NCI-H69 (cell line): Measurements from ENCODE around the gene DUSP8.
"Not testable (repeated sequence)": the region's sequence is repeated elsewhere in the genome, so short reads cannot be mapped to it uniquely, and the experiment has no call there.

ENCODE experiments used
- DNase-seq: peaks from one replicate; lab custom pipeline; 2025; lab: John Stamatoyannopoulos, UW

The DUSP8 gene

DNA sequence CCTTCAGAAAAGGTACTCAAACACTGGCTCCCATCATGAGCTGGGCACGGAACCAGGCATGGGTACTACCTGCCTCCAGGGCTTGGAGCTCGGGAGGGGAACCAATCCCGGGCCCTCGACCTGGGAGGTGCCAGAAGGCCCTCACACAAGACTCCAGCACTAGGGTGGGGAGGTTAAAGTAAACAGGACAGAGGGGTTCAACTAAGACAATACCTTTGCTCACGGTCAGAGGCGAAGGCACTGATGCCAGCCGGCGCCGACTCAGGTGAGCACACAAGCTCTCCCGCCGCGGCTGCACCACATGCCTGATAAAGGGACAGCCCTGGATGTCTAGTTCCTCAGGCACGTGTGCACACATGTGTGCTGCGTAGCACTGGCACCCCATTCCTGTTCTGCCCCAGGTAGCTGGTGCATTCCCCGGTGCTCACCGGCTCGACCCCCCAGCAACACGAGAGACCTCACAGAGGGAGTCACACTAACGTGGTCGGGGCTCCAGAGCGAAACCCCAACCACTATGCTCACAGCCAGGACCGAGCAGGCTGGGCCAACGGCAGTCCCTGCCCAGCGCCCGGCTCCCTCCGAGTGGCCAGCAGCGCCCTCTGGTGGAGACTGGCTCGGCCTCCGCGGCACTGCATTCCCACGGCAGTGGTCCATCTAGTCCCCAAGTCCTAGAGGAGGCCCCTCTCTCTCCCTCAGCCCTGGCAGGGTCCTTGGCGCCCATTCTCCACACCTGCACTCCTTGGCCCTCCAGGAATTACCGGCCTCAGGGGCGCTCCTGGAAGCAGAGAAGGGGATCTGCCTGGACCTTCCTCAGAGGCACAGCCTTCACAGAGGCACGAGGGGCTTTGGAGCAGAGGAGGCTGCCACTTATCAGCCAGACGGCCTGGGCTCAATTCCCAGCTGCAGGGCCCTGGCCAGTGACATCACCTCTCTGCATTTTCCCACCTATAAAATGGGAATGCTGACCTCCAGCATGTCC lies 56.7 kb downstream of the DUSP8 start:
- DNase-seq, result peak; percentile 75

DNA sequence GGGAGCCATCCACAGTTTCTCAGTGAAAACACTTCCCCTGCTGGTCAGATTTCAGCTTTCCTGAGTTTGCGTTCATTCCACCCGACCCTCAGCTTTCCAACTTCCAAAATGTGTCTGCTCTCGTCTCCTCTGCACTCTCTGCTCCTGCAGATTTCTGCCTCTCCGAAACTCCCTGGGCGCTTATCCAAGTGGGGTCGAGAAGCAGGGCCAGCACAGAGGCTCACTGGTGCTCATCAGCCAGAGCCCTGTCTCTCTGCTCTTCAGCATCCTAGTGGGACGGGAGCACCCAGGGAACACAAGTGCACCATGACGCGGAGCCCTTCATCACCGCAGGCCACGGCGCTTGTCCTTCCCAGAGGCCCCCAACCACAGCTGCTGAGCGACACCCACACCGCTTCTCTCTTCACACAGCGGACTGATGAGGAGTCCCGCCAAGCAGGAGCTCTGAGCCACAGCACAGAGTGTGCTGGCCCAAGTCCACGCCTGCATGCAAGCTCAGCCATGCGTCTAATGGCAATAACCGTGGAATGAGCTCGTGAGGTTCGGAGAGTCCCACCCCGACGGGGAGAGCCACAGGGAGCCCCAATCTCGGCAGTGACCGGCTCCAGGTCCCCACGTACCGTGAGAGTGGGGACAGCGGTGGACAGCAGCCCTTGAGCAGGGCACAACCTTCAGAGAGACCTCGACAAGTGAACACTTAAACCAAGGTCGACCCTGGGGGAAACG lies 57.6 kb downstream of the DUSP8 start:
- DNase-seq, result no peak

DNA sequence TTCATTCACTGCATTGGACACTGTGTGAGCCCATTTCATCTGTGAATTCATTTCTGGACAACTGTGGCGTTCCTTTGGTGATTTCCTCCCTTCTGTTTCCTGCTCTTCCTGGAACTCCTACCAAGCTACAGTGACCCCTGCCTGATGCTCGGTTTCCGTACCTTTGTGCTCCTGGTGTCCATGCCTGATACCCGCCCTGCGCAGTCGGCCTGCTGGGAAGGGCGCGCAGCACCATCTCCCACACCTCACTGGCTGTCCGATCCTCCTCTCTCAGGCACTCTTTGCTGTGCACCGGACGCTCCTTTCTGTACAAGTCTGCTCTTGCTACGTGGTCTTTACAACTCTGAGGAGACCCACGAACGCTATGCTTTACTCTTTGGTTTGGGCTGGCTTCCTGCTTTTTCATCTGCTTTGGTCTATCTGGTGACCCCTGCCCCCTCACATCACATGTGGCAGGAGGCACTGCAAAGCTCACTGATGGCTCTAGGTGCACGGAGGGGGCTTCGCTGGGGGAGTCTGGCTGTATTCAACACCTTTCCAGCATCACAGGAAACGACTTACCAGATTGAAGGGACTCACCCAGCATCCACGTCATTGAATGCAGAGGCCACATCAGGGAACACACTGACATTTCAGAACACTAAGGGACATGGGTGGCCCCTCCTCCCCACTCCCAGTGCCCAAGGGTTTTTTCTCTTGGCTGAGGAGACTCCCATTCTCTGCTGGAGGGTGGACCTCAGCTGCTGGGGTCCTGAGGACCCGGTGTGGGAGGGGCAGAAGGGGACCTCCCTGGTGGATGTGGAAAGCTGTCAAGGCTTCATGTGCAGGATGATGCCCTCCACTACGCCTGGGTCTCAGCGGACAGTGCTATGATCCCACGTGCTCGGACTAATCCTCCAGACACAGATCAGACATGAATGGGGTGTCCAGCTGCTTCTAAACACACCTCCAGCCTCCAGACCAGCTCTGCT lies 58.5 kb downstream of the DUSP8 start:
- DNase-seq, result no peak

DNA sequence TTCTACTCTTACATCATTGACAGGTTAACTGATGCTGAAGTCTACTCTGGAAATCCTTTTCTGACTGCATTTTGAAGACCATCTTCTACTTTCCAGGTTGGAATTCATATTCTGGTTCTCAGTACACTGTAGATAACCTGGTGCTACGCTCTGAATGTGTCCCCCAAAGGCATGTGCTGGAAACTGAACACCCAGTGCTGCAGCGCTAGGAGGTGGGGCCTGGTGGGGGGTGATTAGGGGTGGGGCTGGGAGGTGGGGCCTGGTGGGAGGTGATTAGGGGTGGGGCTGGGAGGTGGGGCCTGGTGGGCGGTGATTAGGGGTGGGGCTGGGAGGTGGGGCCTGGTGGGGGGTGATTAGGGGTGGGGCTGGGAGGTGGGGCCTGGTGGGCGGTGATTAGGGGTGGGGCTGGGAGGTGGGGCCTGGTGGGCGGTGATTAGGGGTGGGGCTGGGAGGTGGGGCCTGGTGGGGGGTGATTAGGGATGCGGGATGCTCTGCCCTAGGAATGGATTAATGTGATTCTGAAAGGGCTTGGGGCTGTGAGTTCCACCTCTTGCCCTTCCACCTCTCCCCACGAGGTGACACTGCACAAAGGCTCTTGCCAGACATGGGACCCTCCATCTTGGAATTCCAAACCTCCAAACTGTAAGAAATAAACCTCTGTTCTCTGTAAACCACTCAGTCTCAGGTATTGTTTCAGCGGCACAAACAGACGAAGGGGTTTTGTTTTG lies 59.4 kb downstream of the DUSP8 start:
- DNase-seq, result peak; percentile 43

DNA sequence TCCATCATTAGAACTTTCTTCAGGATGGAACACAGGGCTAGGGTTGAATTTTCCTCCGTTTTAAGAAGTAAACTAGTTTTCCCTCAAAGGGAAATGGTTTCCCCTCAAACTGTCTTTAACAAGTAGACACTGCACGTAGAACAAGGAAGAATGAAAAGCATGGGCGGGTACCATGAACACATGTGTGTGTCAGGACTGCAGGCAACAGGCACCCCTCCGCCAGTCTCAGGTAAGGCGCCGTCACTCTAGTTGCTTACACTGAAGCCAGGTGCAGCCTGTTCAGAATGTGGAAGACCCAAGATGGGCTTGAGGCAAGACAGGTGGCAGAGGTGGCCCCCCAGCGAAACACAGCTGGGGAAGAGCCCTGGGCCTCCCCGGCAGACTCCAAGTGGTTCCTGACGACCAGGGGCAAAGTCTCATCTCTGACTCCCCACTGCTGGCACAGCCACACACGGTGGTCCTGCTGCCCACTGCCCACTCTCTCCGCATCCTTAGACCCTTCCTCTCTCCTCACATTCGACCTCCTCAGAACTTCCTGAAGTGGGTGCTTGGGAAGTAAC lies 60.1 kb downstream of the DUSP8 start:
- peak; percentile 32 for DNase-seq

DNA sequence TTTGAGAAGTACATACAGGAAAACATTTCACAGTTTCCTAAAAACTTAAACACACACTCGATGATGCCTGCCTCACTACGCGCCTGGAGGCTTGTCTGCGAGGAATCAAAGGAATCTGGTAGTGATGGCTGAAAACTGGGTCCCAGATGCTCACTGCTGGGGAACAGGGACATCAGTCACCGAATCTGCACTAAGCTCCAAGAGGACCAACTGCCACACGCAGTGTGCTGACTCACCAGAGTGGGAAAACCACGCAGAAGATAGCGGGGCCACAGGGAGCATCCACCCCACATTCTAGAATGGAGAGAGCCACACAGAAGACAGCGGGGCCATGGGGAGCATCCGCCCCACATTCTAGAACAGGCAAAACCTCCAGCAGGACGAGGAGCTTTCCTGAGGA lies 61.1 kb downstream of the DUSP8 start:
- DNase-seq, result no peak

DNA sequence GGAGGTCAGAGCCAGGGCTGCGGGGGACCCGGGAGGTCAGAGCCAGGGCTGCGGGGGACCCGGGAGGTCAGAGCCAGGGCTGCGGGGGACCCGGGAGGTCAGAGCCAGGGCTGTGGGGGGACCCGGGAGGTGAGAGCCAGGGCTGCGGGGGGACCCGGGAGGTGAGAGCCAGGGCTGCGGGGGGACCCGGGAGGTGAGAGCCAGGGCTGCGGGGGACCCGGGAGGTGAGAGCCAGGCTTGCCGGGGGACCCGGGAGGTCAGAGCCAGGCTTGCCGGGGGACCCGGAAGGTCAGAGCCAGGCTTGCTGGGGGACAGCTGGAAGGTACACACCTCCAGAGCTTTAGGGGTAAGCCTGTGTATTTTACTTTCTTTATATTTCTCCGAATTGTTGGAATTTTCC lies 61.7 kb downstream of the DUSP8 start:
- not testable (repeated sequence) for DNase-seq

DNA sequence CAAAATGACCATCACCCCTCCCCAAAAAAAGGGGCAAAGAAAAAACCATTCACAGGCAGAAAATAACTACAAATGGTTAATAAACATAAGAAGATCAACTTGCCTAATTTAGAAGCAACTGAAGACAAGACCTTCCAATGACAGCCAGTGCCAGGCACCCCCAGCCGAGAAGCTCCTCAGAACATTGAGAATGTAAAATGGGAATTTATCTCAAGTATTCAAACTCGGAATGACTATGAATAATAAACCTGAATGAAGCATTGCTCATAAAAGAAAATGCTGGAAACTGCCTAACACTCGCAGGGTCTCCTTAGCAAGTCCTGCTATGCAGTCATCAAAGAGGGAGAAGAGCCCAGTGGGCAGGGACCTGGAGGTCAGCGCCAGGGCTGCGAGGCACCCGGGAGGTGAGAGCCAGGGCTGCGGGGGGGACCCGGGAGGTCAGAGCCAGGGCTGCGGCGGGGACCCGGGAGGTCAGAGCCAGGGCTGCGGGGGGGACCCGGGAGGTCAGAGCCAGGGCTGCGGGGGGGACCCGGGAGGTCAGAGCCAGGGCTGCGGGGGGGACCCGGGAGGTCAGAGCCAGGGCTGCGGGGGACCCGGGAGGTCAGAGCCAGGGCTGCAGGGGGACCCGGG lies 62.3 kb downstream of the DUSP8 start:
- DNase-seq, result no peak

DNA sequence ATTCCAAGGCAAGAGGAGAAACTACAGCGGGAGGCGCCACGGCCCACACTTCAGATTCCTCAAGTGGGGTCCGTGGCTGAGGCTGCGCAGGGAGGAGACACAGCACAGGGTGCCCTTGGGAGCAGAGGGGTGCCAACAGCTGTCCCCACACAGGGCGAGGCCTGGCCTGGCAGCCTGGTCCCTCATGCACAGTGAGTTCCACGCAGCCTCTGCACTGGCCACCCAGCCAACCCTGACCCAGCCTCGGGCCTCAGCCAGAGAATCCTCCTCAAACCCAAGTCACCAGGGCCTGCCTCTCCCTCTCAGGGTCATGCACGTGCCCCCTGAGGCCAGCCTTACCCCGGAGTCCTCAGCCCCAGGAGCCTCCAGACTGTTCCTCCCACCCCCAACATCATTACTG lies 63.1 kb downstream of the DUSP8 start:
- no peak for DNase-seq

DNA sequence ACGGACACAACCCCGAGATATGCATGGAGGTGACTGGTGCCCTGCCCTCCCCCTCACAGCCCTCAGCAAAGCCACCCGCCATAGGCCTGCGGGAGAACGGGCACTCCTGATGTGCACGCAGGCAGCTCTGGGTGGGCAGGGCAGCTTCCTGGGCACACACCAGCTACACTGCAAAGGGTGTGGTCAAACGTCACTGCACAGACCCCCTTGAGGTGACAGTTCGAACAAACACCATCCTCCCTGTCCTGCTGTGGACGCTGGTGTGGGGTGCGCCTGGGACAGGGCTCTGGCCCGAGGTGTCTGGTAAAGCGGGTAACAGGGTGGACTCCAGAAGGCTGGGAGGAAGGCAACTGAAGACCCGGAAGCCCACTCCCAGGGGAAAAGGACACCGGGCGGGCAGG lies 63.6 kb downstream of the DUSP8 start:
- no peak for DNase-seq

DNA sequence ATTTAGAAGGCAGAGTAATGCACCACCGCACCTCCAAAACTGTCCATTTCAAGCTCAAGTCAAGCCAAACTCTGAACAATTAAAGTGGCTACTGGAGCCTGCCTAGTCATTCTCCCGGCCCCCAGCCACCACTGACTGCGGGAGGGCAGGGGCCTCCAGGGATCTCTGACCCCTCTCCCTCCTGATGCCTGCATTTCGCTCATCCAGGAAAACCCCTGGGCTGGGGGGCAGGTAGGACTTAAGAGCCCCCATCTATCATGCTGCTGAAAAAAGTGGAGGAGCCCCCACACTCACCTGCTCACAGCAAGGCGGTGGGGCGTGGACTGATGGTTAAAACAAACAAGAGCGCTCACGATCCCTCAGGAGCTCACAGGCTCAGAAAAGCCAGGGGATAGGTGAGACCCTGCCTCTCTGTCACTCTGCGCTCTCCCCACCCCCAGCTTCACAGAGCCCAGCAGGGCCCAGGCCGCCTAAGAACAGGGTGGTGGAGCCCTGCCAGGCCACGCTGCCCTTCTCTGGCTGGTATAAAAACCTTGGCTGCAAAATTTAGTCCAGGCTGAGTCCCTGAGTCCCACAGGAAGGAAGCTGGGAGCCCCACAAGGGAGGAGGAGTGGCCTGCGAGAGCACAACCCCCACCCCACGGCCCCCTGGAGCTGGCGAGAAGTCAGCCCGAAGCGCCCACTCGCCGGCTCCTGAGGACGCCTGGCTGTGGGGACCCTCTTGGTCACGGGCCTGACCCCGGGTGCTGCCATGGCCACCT lies 64.5 kb downstream of the DUSP8 start:
- DNase-seq, result no peak

DNA sequence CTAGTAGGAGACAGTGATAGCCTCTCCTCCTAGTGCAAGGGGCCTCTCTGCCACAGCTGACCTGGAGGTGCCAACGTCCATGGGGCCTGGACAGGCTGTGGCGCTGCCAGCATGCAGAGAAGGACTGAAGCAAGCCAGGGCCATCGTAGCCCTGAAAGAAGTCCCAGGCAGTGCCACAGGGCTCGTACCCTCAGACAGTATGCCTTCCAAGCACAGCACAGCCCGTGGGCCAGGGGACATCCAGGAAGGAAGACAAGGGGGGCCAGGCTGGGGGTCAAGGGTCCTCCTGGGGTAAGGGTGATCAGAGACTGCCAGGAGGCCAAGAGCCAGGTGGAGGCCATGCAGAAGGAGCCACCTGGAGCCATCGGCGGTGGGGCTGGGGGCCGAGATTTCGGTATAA lies 65.1 kb downstream of the DUSP8 start:
- no peak for DNase-seq

DNA sequence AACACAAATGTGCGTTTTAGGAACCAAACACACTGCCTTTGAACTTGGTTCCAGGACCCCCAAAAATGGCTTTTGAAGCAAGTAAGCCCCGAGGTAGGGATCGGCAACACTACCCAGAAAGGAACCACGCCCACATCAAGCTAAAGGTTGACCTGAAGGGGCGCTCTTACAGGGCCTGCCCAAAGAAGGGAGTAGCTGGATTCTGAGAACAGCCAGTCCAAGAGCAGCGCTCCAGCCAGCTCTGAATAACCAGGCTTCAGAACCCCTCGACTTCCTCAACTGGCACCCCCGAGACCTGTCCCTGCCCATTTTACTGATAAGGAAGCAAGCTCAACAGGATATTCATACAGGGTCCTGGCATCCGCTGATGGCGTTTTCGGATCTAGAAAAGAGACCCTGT lies 66.6 kb downstream of the DUSP8 start:
- DNase-seq, result no peak

DNA sequence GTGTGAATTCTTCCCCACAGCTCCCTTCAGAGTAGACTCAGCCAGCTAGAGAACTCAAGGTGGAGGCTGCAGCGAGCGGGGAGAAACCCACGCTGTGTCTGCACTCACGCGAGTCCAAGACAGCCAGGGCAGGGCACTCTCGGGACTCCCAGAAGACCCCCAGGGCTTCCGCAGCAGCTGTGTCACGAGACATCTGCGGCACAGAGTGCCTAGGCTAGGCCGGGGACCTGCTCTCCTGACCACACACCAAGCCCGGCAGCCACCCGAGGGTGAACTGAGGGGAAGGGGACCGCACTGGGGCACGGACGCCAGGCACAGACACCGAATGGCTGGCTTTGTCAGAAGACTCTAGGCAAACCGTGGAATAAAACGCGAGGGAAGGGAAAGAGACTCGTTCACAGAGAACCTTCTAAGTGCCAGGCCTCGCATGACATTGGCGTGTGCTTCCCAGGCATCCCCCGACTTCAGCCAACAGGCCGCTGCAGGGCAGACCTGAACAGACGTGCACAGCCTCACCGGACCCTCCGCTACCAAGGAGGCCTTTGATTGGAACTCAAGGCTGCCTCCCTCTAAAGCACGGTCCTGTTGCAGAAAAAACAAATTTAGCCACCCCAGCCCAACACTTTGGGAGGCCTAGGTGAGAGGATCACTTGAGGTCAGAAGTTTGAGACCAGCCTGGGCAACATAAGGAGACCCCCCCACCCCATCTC lies 67.3 kb downstream of the DUSP8 start:
- no peak for DNase-seq

DNA sequence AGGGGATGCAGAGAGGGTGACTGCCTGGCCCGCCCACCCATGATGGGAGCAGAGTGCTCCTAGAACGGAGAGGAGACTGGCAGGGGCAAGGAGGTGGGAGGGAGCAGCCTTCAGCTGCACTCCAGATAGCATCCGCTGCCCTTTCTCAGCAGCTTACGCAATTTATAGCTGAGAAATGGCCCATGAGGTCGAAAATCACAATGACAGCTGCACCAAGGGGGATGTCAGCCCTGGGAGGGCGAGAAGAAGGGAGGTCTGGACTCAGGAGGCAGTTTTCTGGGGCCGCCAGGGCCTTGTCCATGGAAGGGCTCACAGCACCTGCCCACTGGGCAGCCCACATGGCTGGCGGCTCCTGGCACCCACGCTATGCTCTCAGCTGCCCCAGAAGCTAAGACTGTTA lies 67.9 kb downstream of the DUSP8 start:
- no peak for DNase-seq
